Measurements from ENCODE around the gene DENND1A.
"Not testable (repeated sequence)": the region's sequence is repeated elsewhere in the genome, so short reads cannot be mapped to it uniquely, and the experiment has no call there.

The DENND1A gene

DNA sequence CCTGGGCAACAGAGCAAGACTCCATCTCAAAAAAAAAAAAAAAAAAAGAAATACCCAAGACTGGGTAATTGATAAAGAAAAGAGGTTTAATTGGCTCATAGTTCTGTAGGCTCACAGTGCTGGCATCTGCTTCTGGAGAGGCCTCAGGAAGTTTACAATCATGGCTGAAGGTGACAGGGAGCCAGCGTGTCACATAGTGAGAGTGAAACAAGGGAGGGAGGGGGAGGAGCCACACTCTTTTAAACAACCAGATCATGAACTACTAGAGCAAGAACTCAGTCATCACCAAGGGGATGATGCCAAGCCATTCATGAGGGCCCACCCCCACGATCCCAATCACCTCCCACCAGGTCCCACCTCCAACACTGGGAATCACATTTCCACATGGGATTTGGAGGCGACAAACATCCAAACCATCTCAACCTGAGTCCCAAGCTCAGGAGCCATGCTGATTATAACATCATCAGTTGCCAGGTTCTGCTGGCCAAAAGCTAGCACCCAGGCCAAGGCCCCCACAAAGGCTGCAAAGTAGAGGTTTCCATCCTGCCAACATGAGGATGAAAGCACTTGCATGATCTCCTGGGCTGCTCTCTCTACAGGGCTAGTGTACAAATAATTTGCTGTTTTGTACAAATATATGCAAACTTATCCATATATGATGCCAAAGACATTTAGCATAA is 15.3 kb downstream of the DENND1A start:
- no peak for TF ChIP-seq CTCF (IDR thresholded peaks at IDR 0.05; ENCODE audit: low read depth, low read length)
- no peak for DNase-seq (ENCODE audit: extremely low read depth, low read depth)

- DNase-seq (ENCODE audit: extremely low read depth, low read depth), result no peak
- TF ChIP-seq CTCF (IDR thresholded peaks at IDR 0.05; ENCODE audit: low read depth, low read length), result no peak
These were observed 17.6 kb downstream of the DENND1A start for GRCh38 chr9:123912167-123912897.

- TF ChIP-seq CTCF (IDR thresholded peaks at IDR 0.05; ENCODE audit: low read depth, low read length), result no peak
- DNase-seq (ENCODE audit: extremely low read depth, low read depth), result no peak
These were observed 18.9 kb downstream of the DENND1A start for GRCh38 chr9:123911024-123911423.

- not testable (repeated sequence) for DNase-seq (ENCODE audit: extremely low read depth, low read depth)
These were observed 20.7 kb downstream of the DENND1A start for GRCh38 chr9:123909192-123909591.

- DNase-seq (ENCODE audit: extremely low read depth, low read depth), result not testable (repeated sequence)
These were observed 26.4 kb downstream of the DENND1A start for GRCh38 chr9:123903550-123903949.

- TF ChIP-seq CTCF (IDR thresholded peaks at IDR 0.05; ENCODE audit: low read depth, low read length), result no peak
- no peak for DNase-seq (ENCODE audit: extremely low read depth, low read depth)
These were observed 35.1 kb downstream of the DENND1A start for GRCh38 chr9:123894822-123895221.

- DNase-seq (ENCODE audit: extremely low read depth, low read depth), result no peak
- no peak for TF ChIP-seq CTCF (IDR thresholded peaks at IDR 0.05; ENCODE audit: low read depth, low read length)
These were observed 36.0 kb downstream of the DENND1A start for GRCh38 chr9:123893831-123894460.

DNA sequence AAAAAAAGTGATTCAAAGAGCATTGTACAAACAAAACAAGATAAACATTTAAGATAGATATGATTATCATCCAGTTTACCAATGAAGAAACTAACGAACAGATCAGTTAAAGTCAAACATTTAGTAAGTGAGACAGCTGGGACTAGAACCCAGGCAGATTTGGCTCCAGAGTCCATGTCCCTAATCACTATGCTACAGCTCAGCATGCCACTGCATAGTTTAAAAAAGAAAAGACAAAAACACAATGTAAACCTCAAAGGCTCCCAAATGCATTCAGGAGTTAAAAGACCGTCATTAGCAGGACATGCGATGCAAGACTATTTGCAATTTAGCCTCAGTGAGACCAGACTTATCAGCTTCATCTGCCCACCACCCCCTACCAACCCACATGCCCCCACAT is 36.8 kb downstream of the DENND1A start:
- DNase-seq (ENCODE audit: extremely low read depth, low read depth), result no peak
- no peak for TF ChIP-seq CTCF (IDR thresholded peaks at IDR 0.05; ENCODE audit: low read depth, low read length)
